SU-DHL-6 (cell line): ENCODE measurements around the gene CDH23.

Experiments used
- EZH2phosphoT487 ChIP-seq: fragments of 200-600 bp; sonication (generic), shearing (Covaris generic); conservative IDR thresholded peaks from 2 replicates; pipeline ENCODE4 v1.6.1; 2018; ENCODE audit warnings: mild to moderate bottlenecking, antibody characterized with exemption, low read length, moderate library complexity, mixed read lengths
- TF ChIP-seq, protein P1 (sequence below): fragments of 200-600 bp; sonication (generic); IDR thresholded peaks from one replicate; pipeline ENCODE4 v1.5.1; 2017; ENCODE audit warnings: antibody characterized with exemption, mild to moderate bottlenecking, low read length, moderate library complexity; ENCODE audit not compliant: insufficient read depth, poor library complexity, severe bottlenecking

DNA sequence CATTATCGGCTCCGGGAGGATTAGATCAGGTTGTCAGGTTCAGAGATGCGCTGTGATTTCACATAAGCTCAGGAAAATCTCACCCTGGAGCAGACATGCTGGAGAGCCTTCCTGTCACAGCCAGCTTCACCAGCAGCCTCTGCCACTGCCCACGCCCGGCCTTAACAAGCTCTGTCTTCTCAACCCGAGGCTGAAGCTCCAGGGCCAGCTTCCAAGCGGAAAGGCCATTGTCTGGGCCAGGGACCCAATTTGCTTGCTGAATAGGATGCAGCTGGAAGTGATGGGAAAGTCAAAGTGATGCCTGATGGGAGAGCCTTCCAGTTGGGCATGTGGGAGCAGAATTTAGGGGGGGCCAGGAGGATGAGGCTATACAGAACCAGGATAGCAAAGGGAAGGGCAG, 286.6 kb downstream of the CDH23 start:
- TF ChIP-seq, protein P1, sequence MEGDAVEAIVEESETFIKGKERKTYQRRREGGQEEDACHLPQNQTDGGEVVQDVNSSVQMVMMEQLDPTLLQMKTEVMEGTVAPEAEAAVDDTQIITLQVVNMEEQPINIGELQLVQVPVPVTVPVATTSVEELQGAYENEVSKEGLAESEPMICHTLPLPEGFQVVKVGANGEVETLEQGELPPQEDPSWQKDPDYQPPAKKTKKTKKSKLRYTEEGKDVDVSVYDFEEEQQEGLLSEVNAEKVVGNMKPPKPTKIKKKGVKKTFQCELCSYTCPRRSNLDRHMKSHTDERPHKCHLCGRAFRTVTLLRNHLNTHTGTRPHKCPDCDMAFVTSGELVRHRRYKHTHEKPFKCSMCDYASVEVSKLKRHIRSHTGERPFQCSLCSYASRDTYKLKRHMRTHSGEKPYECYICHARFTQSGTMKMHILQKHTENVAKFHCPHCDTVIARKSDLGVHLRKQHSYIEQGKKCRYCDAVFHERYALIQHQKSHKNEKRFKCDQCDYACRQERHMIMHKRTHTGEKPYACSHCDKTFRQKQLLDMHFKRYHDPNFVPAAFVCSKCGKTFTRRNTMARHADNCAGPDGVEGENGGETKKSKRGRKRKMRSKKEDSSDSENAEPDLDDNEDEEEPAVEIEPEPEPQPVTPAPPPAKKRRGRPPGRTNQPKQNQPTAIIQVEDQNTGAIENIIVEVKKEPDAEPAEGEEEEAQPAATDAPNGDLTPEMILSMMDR = no peak
- TF ChIP-seq EZH2phosphoT487 = no peak
